UCSD-AML1 (cell line): Measurements from ENCODE around the gene GUCY2C.
"Not testable (repeated sequence)": the region's sequence is repeated elsewhere in the genome, so short reads cannot be mapped to it uniquely, and the experiment has no call there.

ENCODE experiments used
- DNase-seq: peaks from one replicate; lab custom pipeline; 2025; ENCODE audit not compliant: unreplicated experiment; lab: John Stamatoyannopoulos, UW

The GUCY2C gene

DNA sequence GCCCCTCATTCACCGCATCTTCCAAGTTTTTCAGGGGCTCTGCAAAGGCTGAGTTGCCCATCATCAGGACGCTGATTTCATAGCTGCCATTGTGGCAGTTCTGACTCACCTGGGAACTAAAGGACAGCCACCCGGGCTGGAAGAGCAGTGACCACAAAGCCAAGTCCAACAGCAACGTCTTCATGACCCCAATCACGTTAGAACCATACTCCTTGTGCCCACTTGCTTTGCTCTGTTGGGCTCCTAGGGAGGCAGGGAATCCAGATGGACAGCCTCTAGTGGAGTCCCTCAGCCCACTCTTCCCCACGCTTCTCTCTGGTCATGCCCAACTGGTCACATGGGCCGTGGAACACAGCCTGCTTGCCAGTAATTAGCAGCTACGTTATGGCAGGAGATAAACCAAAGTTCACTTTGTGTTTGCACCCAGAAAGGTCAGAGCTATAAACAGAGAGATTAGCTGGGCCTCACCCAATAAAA is at the start of gene GUCY2C:
Gene GUCY2C, minus strand, starts transcription at position 335 of the 477 bp plus-strand sequence. Its CDS starts 151 bp downstream, at position 184.
- no peak for DNase-seq

DNA sequence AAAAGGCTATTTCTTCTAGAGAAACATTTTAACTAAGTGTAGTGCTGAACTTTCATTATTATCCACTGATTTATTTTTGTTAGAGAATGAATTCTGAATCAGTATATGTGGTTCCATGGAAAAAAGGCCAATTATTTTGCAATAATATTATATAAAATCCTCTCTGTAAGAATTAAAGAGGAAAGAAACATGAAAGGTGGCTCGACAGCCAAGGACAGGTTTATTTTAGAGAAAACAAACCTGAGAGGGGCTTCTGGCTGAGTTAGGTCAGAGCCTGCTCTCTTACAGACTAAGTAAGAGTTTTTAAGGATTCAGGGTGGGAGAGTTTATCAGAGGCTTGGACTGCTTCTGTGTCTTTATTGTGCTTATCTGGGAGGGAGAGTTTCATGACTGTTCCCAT is 46.7 kb upstream of the GUCY2C start:
- no peak for DNase-seq

DNA sequence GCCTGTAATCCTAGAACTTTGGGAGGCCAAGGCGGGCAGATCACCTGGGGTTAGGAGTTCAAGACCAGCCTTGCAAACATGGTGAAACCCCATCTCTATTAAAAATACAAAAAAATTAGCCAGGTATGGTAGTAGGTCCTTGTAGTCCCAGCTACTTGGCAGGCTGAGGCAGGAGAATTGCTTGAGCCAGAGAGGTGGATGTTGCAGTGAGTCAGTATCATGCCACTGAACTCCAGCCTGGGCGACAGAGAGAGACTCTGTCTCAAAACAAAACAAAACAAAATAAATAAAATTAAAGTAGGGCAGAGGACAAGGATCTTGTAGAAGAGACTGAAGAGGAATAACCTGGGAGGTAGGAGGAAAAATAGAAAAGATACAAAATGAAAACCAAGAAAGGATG is 45.5 kb upstream of the GUCY2C start:
- DNase-seq, result no peak

DNA sequence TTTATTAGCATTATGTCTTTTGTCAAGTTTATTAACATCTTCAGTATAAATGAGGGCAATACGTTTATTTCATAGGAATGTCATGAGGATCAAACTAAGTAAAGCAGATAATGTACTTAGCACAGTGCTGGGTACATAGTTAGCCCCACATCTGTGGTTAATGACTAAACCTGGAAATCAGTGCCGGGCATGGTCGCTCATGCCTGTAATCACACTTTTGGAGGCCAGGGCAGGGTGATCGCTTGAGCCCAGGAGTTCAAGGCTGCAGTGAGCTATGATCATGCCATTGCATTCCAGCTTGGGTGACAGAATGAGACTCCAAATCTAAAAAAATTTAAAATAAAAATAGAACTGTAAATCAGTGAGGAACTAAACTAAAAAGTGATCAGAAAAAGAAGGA is 44.8 kb upstream of the GUCY2C start:
- no peak for DNase-seq

DNA sequence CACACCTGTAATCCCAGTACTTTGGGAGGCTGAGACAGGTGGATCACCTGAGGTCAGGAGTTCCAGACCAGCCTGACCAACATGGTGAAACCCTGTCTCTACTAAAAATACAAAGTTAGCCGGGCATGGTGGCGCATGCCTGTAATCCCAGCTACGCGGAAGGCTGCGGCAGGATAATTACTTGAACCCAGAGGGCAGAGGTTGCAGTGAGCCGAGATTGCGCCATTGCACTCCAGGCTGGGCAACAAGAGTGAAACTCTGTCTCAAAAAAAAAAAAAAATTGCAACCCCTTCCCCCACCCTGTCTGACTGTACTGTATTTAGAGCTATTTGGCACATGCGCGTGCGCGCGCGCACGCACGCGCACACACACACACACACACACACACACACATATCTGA is 40.0 kb upstream of the GUCY2C start:
- DNase-seq, result not testable (repeated sequence)

DNA sequence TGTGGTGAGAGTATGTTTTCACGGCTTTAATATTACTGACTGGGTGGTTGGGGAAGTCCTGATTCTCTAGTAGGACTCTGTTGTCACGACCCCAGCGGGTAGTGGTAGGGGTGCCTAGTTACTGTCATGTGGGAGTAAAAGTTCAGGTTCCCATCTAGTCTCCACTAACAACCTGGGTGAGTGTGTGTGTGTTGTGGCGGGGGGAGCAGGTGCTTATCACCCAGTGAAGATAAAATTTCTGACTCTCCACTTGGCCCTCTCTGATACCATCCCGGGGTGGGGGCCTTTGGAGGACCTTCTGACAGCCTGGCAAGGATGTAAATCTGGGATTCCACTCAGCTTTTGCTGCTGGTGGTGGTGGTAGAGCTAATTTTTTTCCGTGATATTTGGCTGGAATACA is 35.4 kb upstream of the GUCY2C start:
- no peak for DNase-seq

DNA sequence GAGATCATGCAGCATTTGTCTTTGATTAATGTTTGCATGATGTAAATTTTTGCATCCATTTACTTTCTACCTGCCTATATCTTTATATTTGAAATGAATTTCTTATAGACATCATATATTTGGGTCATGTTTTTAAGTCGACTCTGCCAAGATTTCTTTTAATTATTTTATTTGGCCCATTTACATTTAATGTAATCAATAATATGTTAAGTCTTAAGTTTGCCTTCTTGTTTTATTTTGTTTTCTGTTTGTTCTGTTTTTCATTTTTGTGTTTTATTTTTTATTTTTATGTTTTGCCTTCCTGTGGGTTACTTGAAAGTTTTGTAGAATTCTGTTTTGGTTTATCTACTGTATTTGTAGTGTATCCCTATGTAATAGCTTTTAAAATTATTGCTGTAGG is 33.2 kb upstream of the GUCY2C start:
- no peak for DNase-seq

DNA sequence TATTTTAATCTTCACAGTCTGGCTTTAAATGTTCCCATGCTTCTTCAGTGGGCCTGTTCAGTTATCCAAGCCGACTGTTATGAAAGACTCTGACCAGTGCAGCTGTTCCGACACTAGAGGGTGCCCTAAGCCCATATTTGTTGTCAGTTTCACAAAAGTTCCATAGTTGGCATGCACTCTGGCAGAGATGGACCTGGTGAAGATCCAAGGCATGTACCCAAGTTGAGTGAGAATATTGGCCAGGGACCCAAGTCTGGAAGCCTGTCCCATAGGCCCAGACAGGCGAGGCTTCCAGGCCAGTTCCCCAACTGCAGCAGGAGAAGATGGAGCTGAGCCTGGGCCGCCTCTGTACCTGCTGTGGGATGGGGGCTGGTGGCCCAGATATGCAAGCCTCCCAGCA is 27.4 kb upstream of the GUCY2C start:
- DNase-seq, result peak; percentile 22

DNA sequence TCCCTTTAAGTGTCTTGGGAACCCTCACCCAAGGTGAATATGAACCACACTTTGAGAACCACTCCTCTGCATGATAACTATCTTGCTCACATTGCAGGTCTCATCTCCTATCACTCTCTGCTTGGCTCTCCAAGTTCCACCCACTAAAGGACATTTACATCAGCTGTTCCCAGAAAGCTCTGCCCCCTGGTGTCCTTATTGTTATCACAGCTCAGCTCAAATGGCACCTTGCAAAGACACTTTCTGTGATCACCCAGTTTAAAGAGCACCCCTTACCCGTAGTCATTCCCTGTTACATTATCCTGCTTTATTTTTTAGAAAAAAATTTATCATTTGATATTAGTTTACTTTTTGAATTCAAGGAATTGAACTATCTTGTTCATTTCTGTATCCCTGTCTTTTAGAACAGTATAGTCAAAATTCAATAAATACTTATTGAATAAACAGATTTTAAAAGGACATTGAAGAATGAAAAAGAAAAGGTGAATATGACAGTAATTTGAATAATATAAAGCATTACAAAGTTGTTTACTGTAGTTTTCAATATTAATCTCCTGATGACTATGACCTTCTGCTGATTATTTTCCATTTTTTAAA is 20.5 kb upstream of the GUCY2C start:
- DNase-seq, result peak; percentile 14

DNA sequence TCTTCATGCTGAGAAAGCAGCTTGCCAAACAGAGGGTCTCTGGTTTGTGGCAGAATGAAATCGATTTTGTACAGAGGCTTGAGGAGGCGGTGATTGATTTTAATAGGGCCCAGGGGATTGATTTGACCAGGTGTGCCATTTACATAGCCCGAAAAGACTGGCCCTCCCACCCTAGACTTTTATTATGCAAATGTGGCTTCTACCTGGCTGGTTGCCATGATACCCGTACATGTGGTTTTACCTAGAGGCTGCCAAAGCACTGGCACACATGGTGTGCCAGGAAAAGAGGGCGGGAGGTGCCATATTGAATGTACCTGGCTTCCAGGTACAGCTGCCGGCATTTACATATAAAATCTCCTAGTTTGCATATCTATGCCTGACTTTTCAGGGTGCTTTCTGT is 18.0 kb upstream of the GUCY2C start:
- DNase-seq, result no peak

DNA sequence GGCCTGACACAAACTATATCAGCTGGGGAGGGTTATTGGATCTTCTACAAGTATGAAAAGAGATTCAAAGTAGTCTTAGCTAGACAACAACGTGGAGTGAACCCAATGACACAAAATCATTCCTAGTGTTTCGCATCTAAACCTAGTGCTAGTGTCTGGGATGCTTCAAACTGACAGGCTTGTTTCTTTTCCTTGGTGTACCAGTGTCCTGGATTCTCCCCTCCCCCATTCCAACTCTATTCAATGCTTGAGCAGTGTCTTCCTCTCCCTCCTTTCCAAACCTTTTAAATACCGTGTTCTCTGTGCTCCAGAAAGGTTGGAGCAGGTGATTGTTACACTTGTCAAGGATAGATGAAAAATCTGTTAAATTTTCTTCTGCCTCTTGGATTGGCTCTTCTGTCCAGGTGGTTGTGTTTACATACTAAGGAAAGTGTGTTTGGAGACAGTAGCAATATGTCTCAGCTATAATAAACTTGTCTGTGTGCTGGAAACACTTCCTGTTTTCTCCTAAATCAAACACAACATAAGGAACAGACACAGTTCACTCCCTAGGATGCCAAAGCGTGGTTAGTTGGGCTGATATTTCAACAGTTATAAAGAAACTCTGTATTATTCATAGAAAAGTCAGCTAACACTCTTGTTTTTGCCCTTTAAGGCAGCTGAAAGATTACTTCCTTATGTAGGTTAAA is 14.4 kb upstream of the GUCY2C start:
- DNase-seq, result no peak

DNA sequence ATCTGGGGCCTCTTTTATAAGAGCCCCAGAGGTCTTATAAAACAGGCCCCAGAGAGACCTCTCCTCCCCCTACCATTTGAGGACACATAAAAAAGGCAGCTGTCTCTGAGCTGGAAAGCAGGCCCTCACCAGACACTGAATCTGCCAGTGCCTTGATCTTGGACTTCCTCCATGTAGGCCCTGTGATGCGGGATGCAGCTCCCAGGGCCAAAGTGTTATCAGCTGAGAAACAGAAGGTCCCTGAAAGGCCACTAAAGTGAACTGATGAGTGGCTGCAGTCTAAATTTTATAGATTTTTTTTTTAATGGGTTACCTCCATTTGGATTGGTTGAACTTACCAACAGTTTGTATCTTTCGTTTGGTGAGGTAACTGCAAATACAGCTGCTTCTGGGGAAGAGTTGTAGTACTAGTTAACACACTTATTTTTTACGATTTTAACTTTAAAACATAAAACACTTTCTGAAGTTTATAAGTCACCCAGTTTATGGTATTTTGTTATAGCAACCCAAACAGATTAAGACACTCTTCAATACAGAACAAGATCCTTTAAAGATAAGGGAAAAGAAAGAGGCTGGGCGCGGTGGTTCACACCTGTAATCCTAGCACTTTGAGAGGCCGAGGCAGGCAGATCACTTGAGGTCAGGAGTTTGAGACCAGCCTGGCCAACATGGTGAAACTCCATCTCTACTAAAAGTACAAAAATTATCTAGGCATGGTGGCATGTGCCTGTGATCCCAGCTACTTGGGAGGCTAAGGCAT is 5.6 kb upstream of the GUCY2C start:
- DNase-seq, result no peak

DNA sequence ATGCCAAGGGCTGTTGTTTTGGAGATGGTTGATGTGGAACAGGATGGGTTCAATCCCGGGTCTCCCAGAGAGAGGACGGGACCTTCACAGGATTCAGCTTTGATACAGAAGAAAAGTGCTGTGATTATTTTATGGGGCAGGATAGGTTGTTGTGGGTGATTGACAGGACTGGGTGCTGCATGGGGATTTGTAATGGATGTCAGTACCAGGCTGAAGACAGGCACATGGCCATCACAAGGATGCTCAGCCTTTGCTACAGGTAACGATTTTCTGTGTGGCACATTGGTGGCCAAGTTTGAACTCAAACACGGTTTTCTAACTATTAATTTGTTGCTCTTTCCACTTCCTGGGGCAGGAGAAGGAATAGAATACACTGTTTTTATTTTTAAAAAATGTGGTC is 4.5 kb upstream of the GUCY2C start:
- DNase-seq, result no peak

DNA sequence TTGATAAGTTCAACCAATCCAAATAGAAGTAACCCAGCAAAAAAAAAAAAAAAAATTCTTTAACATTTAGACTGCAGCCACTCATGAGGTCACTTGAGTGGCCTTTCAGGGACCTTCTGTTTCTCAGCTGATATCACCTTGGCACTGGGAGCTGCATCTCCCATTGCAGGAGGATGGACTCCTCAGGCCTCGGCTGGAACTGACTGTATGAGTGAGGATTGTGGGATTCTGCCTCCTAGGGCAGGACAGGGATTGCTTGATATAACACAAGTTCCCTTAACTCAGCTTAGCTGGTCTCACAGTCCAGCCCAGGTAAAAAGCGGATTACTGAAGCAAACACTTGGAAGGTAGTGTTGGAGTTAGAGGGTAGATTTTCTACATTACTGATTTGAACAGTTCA is 3.5 kb upstream of the GUCY2C start:
- no peak for DNase-seq

DNA sequence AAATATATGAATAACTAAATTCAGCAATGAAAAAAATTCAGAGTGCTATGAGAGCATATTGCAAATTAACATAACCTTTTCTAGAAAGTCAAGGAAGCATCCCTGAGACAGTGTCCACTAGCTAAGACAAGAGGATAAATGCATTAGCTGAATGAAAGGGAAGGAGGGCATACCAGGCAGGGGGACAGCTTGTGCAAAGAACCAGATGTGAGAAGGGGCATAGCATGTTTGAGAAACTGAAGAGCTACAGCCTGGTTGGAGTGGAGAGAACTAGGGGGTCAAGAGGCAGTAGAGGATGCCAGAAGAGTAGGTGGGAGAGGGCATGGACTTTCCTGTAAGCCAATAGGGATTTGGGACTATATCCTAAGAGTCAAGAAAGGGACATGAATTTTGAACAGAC is 2.2 kb upstream of the GUCY2C start:
- DNase-seq, result no peak

DNA sequence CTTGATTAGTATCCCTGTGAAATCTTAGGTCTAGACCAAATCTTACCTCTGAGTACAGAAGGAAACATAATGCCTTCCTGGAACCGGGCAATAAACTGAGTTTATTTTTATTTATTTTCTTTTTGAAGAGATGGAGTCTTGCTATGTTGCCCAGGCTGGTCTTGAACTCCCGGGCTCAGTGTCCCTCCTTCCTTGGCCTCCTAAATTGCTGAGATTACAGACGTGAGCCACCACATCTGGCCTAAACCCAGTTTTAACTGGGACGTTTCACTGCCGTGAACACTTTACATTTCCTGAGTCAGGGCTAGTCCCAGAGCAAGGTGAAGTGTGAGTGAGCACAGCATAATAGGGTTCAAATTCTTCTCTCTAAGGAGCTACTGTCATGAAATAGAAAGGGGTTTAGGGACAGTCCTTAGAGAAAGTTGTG is 671 bp downstream of the GUCY2C start:
- DNase-seq, result no peak

DNA sequence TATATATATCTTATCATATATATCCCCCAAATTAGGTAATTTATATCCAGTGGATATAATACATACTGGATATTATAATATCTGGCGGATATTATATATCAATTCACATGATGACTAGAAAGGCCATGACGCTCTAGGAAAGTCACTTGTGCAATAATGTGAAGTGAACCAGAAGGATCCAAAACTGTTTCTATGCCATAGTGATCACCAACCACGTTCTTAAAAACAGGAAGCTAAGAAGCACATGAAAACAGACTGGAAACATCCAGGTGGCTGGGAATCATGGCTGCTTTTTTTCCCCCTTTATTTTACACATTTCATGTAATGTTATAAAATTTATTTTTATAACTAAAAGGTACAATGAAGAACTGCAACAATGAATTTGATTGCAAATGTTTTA is 1.4 kb downstream of the GUCY2C start:
- no peak for DNase-seq

DNA sequence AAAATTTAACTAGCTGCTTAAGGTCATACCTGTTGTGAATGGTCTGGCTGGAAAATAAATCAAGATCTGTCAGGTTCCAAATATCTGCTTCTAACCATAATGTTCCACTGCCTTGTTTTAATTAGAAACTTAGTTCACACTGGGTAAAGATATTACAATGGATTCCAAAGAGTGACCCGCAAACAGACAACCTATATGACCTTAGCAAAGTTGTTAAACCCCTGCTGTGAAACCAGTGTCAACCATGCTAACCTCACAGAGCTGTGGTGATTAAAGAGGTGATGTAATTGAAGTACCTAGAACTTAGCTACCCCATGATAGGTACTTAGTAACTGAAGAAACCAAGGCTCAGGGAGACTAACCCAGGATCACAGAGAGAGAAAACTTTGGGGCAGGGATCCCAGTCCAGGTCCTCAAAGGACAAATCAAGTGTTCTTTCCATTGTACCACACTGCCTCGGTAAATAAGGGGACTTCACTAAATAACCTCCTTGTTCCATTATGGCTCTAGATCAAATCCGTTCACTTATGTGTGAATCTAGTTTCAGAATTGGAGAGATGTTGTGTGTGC is 2.2 kb downstream of the GUCY2C start:
- DNase-seq, result no peak

DNA sequence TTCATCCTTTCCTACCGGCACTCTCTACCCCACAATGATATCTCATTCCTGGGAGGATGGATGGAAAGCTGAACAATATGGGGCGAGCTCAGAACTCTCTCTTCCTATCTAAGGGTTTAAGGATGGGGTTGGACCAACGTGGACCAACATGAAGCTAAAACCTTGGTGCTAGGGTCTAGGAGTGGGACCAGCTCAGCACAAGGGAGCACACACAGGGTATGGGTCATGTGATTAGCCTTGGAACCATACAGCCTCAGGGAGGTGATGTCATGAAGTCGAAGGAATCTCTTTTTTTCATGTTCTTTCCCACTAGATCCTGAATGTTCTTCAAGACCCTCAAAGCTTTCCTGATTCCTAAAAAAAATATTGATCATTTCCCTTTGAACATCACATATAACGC is 3.3 kb downstream of the GUCY2C start:
- no peak for DNase-seq

DNA sequence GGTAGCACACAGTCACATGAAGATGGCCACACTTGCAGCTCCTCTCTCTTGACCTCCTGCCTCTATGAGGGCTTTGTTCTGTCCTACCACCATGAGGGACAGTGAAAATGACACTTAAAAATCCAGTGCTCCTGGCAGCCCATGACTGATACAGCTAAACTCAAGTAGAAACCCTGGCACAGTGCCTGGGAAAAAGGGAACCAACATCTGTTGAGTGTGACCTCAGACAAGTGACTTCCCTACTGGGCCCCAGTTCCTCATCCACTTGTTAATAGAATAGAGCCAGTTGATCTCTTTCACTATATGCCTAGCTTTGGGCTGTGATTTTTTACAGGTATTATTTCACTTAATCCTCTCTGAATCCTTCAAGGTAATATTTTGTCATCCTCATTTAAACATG is 4.8 kb downstream of the GUCY2C start:
- peak; percentile 11 for DNase-seq

DNA sequence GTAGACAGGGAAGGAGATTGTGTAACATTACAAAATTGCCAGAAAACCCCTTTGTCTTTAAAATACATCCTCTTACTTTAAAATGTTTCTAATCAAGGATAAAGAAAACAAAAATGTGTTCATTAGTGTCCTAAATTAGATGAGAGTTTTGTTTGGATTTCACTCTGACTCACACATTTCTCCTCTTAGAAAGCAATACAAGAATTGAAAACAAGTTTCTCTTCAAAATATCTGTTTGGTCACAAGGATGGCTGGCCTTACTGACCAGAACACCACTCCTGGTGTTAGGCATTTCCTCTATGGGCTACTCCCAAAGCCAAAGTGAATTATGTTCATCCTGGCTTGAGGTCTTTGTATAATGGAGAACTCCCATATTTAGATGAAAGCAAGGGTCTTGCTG is 6.4 kb downstream of the GUCY2C start:
- DNase-seq, result no peak

DNA sequence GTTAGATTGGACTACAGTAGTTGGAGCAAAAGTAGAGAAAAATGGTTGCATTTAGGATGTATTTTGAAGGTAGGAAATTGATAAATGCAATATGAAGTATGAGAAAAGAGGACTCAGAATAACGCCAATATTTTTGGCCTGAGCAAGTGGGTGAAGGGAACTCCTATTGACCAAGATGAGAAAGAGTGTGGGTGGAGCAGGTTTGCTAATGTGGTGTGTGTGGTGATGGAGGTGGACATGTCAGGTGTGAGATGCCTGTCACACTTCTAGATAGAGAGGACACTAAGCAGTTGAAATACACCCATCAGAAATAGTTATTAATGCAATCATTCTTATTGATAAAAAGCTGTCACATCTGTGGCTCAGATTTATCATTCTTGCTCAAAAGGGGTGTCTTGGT is 7.3 kb downstream of the GUCY2C start:
- no peak for DNase-seq
